ENCODE data around the gene ACVR1C.

Gene ACVR1C

GRCh38 chr2:157606534-157606933 is 22.1 kb downstream of the ACVR1C start:
- TF ChIP-seq CTCF (IDR thresholded peaks at IDR 0.05; ENCODE audit: low read depth, low read length): no peak

GRCh38 chr2:157603198-157603597 is 25.5 kb downstream of the ACVR1C start:
- TF ChIP-seq CTCF (IDR thresholded peaks at IDR 0.05; ENCODE audit: low read depth, low read length): no peak
- DNase-seq (ENCODE audit: extremely low read depth, low read depth): no peak

More at GRCh38 chr2:157606534-157606933, 22.1 kb downstream of the ACVR1C start:
- DNase-seq (ENCODE audit: extremely low read depth, low read depth): no peak

GRCh38 chr2:157601807-157602206 is 26.9 kb downstream of the ACVR1C start:
- DNase-seq (ENCODE audit: extremely low read depth, low read depth): no peak
- TF ChIP-seq CTCF (IDR thresholded peaks at IDR 0.05; ENCODE audit: low read depth, low read length): no peak

- TF ChIP-seq CTCF (IDR thresholded peaks at IDR 0.05; ENCODE audit: low read depth, low read length): peak; percentile 62
- DNase-seq (ENCODE audit: extremely low read depth, low read depth): no peak
Observed at GRCh38 chr2:157596992-157597681, 31.5 kb downstream of the ACVR1C start.

- TF ChIP-seq CTCF (IDR thresholded peaks at IDR 0.05; ENCODE audit: low read depth, low read length): no peak
- DNase-seq (ENCODE audit: extremely low read depth, low read depth): no peak
Observed at GRCh38 chr2:157593411-157593810, 35.3 kb downstream of the ACVR1C start.

GRCh38 chr2:157592948-157593347 is 35.7 kb downstream of the ACVR1C start:
- peak; percentile 1 for DNase-seq (ENCODE audit: extremely low read depth, low read depth)
- peak; percentile 25 for TF ChIP-seq CTCF (IDR thresholded peaks at IDR 0.05; ENCODE audit: low read depth, low read length)

GRCh38 chr2:157592374-157592773 is 36.3 kb downstream of the ACVR1C start:
- no peak for TF ChIP-seq CTCF (IDR thresholded peaks at IDR 0.05; ENCODE audit: low read depth, low read length)
- DNase-seq (ENCODE audit: extremely low read depth, low read depth): no peak
